Adrenal gland (tissue), 12 donors: Measurements from ENCODE around the gene DDX49. TPM values are rescaled to one million over a fixed set of nuclear protein-coding genes. Genes with fewer than 3 reads are reported as not detected.

ENCODE experiments used
- DNase-seq, 7 donors: peaks; one replicate each; pipeline ENCODE4 v3.0.0-alpha.2; 2019 to 2020
- H3K27ac ChIP-seq, 5 donors: fragments of 200-600 bp; sonication (generic) in 4 of 5; 1 replicate in 3 of 5; 2 replicates in 2 of 5; pipeline versions ENCODE4 v1.5.1 to v1.8.0; 2016 to 2020; ENCODE audit warnings: mild to moderate bottlenecking in 1 of 5
- H3K27me3 ChIP-seq: fragments of 200-600 bp; 2 replicates; pipeline ENCODE4 v1.8.0; 2021
- H3K36me3 ChIP-seq, 2 donors: fragments of 200-600 bp; replicated peaks in 1 of 2; 1 replicate in 1 of 2; 2 replicates in 1 of 2; pipeline versions ENCODE4 v1.5.1 to v1.8.0; 2018 to 2022
- H3K4me1 ChIP-seq, 2 donors: fragments of 200-600 bp; replicated peaks in 1 of 2; 1 replicate in 1 of 2; 2 replicates in 1 of 2; pipeline versions ENCODE4 v1.5.1 to v1.8.0; 2018 to 2021
- H3K4me3 ChIP-seq, 4 donors: fragments of 200-600 bp; sonication (generic) in 3 of 4; one replicate each; pipeline ENCODE4 v1.5.1; 2016 to 2018
- H3K9me3 ChIP-seq, 3 donors: fragments of 200-600 bp; sonication (generic) in 1 of 3; replicated peaks in 1 of 3; 1 replicate in 2 of 3; 2 replicates in 1 of 3; pipeline versions ENCODE4 v1.5.1 to v1.8.0; 2016 to 2021
- POLR2A ChIP-seq, 2 donors: fragments of 450-650 bp; IDR thresholded peaks; one replicate each; pipeline ENCODE4 v1.6.1; 2017; ENCODE audit warnings: antibody characterized with exemption in 2 of 2, mild to moderate bottlenecking in 2 of 2, moderate library complexity in 1 of 2
- WGBS, 4 donors: extraction: QIAGEN DNeasy Blood & Tissue Kit in 2 of 4; methylation state at CpG; one replicate each; pipeline versions ENCODE4 v1.1.5 to v1.1.7; 2013 to 2017; 5-methylcytosine and 5-hydroxymethylcytosine counted together
- intact Hi-C, 2 donors: fragments of 100-400 bp; cut with DNase I; formaldehyde crosslinking; loops; one replicate each; pipeline versions ENCODE4 v1.14.1 to v1.15.0; 2022 to 2023
- polyA plus RNA-seq, 3 donors: library from polyadenylated mRNA; stranded (reverse); fragments of 200-250 nt in 2 of 3; fragments of 350-450 nt in 1 of 3; fragmentation: Illumina TruSeq in 1 of 3; extraction: RNeasy Lipid Tissue Mini Kit (QIAGEN cat#74804) in 1 of 3; gene quantifications; one replicate each; pipeline ENCODE4 v1.2.3, GENCODE V29; 2013 to 2014
- total RNA-seq, 9 donors: library from RNA; depleted of rRNA in 4 of 9; stranded (reverse); fragments of >200 nt in 4 of 9; fragments of 120-200 nt in 1 of 9; fragmentation: NEBNext Ultra II Directional in 1 of 9; extraction: Animal tissue kit (Norgen Biotek cat#: 25700) in 1 of 9; gene quantifications; one replicate each; pipeline versions ENCODE4 v1.1.0 to v1.2.4, GENCODE V29; 2013 to 2023
- TF ChIP-seq, protein P1 (sequence below), 6 experiments: fragments of 450-650 bp in 4 of 6; fragments of 200-600 bp in 2 of 6; sonication (generic) in 1 of 6; IDR thresholded peaks; 1 replicate in 5 of 6; 2 replicates in 1 of 6; pipeline versions ENCODE4 v1.5.1 to v1.8.0; 2016 to 2021; ENCODE audit warnings: antibody characterized with exemption in 6 of 6, mild to moderate bottlenecking in 2 of 6, moderate library complexity in 1 of 6
- donor health status: healthy with polysubstance abuse.
- donor health status: Bipolar disorder and iron deficiency.
- donor health status: DM: yes; HTN: yes; CAD: no.
- donor health status: DM: no; HTN: no; CAD: no.
- donor health status: DM: no; HTN: no; CAD: no.
- donor health status: DM: yes; HTN: yes; CAD: no.

The DDX49 gene
- total and polyA plus RNA-seq, 12 donors: 29.1 to 105 (median 47.7) TPM

DNA sequence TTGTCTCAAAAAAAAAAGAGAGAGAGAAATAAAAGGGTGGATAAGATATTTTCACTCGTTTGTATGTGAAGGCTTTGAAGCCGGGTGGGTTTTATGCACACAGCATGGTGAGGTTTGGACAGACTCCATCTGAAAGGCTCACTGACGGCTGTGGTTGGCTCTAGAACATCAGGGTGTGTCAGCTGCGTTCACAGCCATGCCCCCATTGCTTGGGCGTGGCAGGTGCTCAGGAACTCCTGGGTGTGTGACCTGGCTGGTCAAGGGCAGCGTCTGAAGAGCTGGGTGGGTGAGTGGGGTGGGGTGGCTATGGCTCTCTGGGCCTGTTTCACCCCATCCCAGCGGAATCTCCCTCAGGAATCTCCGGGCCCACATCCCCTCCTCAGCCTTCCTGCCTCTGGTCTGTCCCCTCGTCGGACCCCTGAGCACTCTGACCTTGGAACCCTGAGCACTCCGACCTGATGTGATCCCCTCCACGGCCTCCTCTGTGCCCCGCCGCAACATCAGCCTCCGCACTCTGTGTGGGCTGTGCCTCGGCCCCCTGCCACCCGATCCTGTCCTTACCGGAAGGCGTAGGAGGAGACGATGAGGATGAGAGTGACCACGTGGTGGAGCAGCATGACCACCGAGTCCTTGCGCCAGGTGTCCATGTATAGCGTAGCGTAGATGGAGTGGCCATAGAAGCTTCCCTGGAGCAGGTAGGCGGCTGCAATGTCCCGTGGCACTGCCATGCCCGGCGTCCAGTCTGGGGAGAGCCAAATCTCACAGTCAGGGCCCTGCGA is 35.8 kb upstream of the DDX49 start:
- no peaks in the 10 kb centered on the region for H3K27me3 ChIP-seq
- TF ChIP-seq POLR2A (IDR thresholded peaks at IDR 0.05): no peak
- TF ChIP-seq, protein P1, sequence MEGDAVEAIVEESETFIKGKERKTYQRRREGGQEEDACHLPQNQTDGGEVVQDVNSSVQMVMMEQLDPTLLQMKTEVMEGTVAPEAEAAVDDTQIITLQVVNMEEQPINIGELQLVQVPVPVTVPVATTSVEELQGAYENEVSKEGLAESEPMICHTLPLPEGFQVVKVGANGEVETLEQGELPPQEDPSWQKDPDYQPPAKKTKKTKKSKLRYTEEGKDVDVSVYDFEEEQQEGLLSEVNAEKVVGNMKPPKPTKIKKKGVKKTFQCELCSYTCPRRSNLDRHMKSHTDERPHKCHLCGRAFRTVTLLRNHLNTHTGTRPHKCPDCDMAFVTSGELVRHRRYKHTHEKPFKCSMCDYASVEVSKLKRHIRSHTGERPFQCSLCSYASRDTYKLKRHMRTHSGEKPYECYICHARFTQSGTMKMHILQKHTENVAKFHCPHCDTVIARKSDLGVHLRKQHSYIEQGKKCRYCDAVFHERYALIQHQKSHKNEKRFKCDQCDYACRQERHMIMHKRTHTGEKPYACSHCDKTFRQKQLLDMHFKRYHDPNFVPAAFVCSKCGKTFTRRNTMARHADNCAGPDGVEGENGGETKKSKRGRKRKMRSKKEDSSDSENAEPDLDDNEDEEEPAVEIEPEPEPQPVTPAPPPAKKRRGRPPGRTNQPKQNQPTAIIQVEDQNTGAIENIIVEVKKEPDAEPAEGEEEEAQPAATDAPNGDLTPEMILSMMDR (IDR thresholded peaks at IDR 0.05): no peak
- intact Hi-C loops: no loop called here
- H3K9me3 ChIP-seq: no peaks in the 10 kb centered on the region
- no peaks in the 10 kb centered on the region for H3K36me3 ChIP-seq
- no peak for DNase-seq
- 83 to 85% (median 85%) methylated on average over 18 to 30 of the region's 30 CpGs for WGBS, 4 donors
- H3K27ac ChIP-seq: no peak overlapping the region
- H3K4me3 ChIP-seq: no peak overlapping the region
- H3K4me1 ChIP-seq: no peaks in the 10 kb centered on the region

DNA sequence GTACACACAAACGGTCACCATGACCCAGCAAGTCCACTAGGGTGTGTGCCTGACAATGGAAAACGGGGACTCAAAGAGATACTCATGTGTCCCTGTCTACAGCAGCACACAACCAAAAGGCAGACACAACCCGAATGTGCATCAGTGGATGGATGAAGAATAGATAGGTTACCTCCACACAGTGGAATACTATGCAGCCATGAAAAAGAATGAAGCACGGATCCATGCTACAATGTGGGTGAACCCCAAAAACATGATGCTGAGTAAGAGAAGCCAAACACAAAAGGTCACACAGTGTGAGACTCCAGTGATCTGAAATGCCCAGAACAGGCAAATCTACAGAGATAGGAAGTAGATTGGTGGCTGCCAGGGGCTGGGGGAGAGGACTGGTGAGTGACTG is 32.5 kb upstream of the DDX49 start:
- DNase-seq: no peak
- no peak overlapping the region for H3K4me3 ChIP-seq
- intact Hi-C loops: no loop called here
- no peaks in the 10 kb centered on the region for H3K36me3 ChIP-seq
- TF ChIP-seq, protein P1 (IDR thresholded peaks at IDR 0.05): no peak
- no peak for TF ChIP-seq POLR2A (IDR thresholded peaks at IDR 0.05)
- no peaks in the 10 kb centered on the region for H3K9me3 ChIP-seq
- 84 to 95% (median 91%) methylated on average over 4 of the region's 4 CpGs for WGBS, 4 donors
- H3K4me1 ChIP-seq: no peaks in the 10 kb centered on the region
- H3K27ac ChIP-seq: no peak overlapping the region
- H3K27me3 ChIP-seq: no peaks in the 10 kb centered on the region

DNA sequence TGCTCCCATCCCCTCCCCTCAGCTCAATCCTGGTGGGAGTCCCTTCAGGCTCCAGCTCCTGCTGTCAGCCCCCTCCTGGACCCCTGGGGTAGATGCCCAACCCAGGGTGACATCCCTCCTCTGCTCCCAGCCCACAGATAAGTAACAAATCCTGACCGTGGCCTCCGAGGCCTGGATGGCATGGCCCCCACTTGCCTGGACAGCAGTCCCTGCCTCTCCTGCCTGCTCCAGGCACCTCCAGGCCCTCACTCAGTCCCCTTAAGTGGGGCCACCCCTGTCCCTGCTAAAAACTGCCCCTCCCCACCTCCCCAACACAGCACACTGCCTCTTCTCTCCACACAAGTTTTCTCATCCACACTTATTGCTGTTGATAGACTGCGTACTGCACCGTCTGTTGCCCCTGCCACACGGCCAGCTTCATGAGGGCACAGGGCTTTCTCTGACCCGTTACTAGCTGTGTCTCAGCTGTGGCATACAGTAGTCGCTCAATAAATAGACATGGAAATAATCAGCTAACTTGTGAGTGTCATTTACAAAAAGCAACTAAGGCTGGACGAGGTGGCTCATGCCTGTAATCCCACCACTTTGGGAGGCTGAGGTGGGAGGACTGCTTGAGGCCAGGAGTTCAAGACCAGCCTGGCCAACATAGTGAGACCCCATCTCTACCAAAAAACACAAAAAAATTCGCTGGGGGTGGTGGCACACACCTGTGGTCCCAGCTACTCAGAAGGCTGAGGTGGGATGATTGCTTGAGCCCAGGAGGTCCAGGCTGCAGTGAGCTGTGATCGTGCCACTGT is 29.4 kb upstream of the DDX49 start:
- Histone ChIP-seq H3K27ac (no peak overlapping the region), H3K9me3 (no peaks in the 10 kb centered on the region), H3K36me3 (no peaks in the 10 kb centered on the region), H3K4me1 (peaks cover 0 to 1% of the 10 kb centered on the region in 2 donors), H3K4me3 (no peak overlapping the region), H3K27me3 (peaks cover 5% of the 10 kb centered on the region)
- WGBS, 4 donors: 77 to 82% (median 79%) methylated on average over 8 to 10 of the region's 10 CpGs
- TF ChIP-seq, protein P1 (IDR thresholded peaks at IDR 0.05): no peak
- no peak for TF ChIP-seq POLR2A (IDR thresholded peaks at IDR 0.05)
- intact Hi-C loops: loop anchor here in 1 of 2 donors (10.0 kb wide), 1 partner anchor 95 kb away; no protein-coding TSS in a partner anchor
- no peak for DNase-seq

DNA sequence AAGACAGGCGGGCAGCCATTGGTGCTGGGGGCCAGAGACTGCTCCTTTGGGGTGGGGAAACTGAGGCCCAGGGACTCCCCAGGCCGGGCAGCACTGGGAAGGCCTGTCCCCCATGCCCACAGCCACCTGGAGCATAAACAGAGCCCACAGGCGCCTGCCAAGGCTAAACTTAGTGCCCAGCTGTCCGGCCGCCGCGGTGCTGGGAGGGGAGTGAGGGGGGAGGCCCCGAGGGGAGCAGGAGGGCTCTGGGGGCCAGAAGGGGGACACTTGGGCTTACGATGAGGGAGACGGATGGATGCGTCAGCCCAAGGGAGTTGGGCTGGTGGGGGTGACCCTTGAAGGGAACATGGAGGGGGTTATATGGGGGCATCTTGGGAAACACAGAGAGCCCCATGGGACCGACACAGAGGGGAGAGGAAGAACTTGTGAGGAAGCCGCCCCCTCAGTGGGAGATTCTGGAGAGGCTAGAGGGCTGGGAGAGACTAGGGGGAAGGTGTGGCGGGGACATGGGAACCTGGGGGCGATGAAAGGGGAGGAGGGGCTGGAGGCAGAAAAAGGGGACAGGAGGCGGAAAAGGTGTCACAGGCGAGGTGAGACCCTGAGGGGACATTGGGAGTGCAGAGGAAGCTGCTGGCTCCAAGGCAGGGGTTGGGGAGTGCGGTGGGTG is 25.8 kb upstream of the DDX49 start:
- 52 to 64% (median 58%) methylated on average over 12 to 18 of the region's 18 CpGs for WGBS, 4 donors
- no peak overlapping the region for H3K4me3 ChIP-seq
- peaks cover 5% of the 10 kb centered on the region for H3K27me3 ChIP-seq
- no peak overlapping the region for H3K27ac ChIP-seq
- DNase-seq: no peak
- no peaks in the 10 kb centered on the region for H3K9me3 ChIP-seq
- H3K36me3 ChIP-seq: no peaks in the 10 kb centered on the region
- TF ChIP-seq POLR2A (IDR thresholded peaks at IDR 0.05): no peak
- TF ChIP-seq, protein P1 (IDR thresholded peaks at IDR 0.05): no peak
- intact Hi-C loops: loop anchor here in 1 of 2 donors (10.0 kb wide), 1 partner anchor 91 kb away; no protein-coding TSS in a partner anchor
- H3K4me1 ChIP-seq: peaks cover 0 to 6% of the 10 kb centered on the region in 2 donors
